GM18499 (cell line): ENCODE data around the gene FOXP1.

ENCODE experiments used
- ATAC-seq: cut with Tn5 transposase; IDR thresholded peaks from one replicate; pipeline ENCODE4 v1.9.1; 2021; ENCODE audit warnings: moderate number of reproducible peaks; ENCODE audit not compliant: insufficient read depth, unreplicated experiment

FOXP1 gene

GRCh38 chr3:71413572-71413971 is 170.0 kb downstream of the FOXP1 start:
- ATAC-seq = no peak

- ATAC-seq = no peak
Observed at GRCh38 chr3:71409352-71409751, 174.2 kb downstream of the FOXP1 start.

DNA sequence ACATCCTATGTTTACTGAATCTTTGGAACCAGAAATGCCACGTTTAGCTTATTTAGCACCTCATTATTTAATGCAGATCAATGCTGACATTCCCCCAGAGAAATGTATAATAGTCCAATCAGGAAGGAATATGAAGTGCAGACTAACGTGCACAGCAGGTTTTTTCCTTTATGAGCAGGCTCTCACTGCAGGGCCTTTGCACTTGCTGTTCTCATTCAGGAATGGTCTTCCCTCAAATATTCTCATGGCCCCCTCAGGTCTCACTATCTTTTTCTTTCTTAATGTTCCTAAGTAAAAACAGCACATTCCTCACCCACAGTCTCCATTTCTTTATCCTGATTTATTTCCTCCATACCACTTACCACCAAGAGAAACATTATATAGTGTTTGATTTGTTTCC is 174.6 kb downstream of the FOXP1 start:
- ATAC-seq = no peak

DNA sequence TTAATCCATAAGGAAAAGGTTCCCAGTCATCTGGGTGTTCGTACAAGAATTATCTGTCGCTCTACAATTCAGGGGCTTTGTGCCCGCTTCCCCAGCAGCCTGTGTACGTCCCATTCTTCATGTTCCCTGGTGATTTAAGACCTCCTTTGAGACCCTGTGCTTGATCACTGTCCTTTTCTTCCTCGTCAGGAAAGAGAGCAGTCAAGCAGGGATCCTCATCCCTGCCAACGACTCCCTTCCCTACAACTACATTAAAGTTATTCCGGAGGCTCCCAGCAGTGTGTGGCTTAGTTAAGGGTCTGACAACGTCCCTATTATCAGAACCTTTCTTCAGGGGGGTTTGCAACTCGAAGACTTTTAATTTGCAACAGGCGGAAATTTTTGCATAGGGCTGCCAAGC is 175.7 kb downstream of the FOXP1 start:
- no peak for ATAC-seq

DNA sequence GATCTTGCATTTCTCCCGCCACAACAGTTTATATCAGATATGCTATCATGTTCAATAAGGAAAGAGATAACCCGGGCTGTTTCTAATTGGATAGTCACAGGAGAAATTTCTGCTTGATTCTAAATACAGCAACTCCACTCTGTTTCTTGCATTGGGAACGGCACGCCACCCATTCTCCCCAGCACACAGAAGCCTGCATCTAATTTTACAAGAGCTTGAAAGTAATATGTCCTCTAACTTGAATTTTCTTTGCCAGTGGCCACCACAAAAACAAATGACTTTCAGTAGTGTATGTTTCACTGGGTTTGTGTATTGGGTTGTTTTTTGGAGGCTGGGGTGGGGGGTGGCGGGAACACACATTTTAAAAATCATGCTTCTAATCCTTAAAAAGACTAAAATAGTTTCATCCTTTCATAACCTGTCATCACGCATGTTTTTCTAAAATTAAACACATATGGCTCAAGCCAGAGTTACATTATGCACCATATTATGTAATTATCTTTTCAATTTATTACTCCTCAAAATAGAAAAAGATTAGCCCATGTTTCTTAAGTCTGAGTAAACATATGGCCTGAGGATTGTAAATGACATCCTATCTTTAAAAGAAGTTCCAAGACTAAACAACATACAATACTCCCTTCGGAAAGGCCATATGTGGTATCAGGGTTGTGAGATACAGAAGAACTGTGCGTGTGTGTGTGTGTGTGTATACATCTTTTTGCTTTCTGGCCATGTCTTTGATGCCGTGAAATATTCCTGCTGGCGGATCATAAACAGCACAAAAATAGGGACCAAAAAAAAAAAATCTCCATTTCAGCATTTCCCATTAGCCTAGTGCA is 176.3 kb downstream of the FOXP1 start:
- no peak for ATAC-seq

GRCh38 chr3:71402911-71403310 is 180.6 kb downstream of the FOXP1 start:
- no peak for ATAC-seq

DNA sequence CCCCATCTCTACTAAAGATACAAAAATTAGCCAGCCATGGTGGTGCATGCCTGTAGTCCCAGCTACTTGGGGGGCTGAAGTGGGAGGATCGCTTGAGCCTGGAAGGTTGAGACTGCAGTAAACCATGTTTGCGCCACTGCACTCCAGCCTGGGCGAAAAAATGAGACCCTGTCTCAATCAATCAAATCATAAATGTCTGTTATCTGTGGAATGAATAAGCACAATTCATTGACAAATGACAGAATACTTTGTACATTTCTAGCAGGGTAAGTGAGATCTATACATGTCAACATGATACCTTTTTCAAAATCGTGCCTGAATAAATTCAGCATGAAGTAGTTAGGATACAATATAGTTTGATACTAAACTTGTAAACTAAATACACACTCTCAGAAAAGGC is 181.2 kb downstream of the FOXP1 start:
- ATAC-seq = no peak

DNA sequence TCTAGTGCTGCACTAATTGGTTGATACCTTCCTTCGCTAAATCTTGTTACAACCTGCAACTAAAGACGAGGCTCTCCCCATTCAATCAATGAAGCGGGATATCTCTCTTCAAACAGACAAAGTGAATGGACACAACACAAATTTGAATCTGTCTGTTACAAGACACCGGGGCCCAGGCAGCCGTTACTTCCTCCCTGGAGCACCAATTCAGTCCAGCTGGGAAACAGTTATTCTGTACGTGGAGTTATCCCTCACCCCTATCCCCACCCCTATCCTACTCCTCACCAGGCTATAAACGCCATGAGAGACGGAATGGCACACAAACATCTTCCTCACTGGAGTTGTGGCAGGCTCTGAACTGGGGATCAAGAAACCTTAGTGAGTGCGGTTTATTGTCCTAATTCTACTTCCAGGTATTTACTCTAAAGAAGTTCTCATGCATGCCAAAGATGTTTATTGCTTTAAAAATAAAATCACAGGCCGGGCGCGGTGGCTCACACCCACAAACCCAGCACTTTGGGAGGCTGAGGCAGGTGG is 181.8 kb downstream of the FOXP1 start:
- no peak for ATAC-seq

- ATAC-seq = no peak
Observed at GRCh38 chr3:71400986-71401451, 182.5 kb downstream of the FOXP1 start.

DNA sequence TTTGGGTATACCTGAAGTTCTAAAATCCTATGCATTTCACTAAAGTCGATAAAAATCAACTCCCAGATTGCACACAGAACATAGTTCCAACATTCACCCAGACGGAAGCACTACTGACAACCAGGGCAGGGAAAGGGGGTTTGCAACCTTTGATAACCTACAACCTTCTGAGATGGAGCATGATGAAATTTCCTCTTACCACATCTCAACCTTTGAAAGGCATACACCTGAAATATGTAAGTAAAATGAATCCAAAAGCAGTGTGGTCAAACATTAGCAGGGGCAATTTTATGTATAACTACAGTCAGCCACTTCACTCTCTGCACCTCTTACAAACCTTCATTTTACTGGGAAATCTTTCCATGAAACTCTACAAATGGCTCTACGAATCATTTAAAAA is 184.1 kb downstream of the FOXP1 start:
- ATAC-seq = no peak

DNA sequence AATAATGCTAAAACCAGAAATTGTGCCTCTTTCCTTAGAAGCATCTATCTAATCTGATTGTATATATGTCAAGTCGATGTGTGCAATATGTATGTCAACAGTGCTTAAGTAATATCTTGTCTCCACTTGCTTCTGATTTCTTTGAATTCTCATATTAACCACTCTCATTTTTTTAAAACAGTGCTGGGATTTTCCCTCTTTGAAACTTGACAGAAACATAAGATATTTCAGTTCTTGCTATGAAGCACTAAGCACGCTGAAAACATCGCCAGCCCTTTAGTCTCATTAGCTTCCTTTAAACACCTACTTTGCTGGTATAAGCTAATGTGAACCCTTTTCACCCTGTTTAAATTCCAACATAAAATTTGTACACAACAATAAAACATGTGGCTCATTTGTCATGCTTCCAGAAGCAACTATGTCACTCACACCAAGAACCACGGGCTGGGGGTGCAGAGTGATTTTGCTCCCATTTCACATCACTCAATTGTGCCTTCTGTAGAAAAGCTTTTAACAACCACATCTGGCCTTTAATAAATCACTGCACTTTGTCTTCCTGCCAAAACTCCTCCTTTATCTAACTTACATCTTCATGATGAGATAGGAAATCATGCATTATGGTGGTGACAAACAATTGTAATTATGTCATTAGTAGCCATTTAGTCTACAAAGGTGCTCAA is 185.2 kb downstream of the FOXP1 start:
- no peak for ATAC-seq

GRCh38 chr3:71397726-71398125 is 185.8 kb downstream of the FOXP1 start:
- no peak for ATAC-seq

DNA sequence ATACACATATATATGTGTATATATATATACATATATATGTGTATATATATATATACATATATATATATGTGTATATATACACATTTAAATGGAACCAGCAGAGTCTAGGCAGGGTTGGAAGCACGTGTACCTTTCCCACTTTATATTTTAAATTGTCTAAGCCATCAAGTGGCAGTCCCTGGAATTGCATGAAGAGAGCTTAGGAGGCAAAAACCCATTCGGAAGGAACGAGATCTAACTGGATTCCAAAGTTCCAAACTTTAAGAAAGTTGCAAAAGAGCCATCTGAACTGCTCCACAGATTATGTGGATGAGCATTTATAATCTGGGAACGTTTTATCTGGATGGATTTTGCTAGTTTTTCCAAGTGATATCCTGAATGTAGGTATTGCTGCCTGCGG is 186.5 kb downstream of the FOXP1 start:
- no peak for ATAC-seq

DNA sequence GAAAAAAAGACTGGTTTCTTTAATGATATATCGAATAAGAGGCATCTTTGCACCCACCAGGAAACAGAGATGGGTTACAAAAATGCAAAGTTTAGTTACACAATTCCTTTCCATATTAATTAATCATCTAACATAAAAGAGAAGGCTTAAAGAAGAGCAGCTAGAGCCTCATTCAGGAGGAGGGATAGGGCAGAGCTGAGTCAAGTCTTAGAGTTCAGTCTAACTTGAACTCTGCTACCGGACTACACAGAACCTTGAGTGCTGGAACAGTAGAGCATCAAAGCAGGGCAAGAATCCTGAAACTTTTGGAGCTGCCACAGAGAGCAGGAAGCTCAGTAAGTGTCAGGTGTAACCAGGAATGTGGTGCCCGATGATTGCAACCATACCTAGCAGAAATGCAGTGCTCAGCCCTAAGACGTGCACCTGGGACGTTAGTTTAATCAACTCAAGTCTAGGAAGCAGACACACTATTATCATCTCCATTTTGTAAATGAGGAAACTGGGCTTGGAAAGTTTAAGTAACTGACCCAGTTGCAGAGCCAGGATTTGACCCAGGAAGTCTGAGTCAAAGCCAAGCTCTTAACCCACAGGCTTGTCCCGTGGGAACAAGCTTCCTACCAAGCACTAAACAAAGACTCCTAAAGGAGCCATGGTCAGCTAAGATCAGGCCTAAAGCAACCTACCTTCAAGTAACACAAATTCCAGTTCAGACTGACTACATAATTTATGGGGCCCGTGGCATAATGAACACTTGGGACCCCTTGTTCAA is 187.4 kb downstream of the FOXP1 start:
- ATAC-seq = no peak

DNA sequence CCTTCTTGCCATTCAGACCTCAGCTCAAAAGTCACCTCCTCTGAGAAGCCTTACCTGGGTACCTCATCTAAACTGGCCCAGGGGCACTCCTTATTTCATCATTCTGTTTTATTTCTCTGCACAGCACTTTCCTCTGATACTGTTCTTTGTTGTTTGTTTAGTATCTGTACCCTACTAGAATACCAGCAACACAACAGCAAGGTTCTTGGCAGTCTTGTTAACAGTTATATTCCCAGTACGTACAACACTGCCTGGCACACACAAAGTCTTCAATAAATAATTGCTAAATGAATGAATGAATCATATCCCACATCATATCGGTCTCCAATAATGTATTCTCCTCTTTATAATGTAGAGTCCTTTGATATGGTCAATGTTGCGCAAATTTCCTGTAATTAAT is 188.1 kb downstream of the FOXP1 start:
- ATAC-seq = no peak

DNA sequence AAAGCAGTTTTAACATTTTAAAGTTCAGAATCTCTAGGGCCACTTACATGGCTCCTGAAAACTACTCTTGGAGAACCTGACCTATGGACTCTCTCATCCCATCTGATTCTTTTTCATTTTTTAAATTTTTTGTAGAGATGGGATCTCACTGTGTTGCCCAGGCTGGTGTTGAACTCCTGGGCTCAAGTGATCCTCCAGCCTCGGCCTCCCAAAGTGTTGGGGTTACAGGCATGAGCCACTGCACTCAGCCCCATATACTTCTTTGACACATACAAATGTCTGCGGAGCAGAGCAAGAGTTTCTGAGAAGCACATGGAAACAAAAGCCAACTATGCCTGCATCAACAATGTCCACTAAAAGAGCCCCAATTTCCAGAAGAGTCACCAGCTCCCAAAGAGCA is 189.8 kb downstream of the FOXP1 start:
- no peak for ATAC-seq

- ATAC-seq = peak; percentile 35
Observed at GRCh38 chr3:71393093-71393492, 190.4 kb downstream of the FOXP1 start.

GRCh38 chr3:71392251-71392650 is 191.3 kb downstream of the FOXP1 start:
- ATAC-seq = peak; percentile 68

DNA sequence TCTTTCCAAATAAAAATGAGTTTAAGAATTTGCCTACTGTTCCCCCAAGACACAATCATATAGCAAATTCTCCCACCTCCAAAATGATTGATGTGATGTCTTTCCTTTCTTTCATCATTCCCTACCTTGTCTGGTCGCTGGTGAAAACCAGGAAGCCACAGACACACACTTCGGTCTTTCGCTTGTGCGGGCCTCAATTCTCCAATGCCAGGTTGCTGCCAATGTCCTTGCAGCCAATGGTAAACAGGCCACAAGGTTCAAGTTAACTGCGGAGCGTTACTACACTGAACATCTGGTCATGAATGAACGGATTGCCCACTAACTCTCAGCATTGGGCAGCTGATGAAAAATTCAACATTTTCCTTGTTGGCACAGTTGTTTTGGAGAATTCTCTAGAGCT is 192.2 kb downstream of the FOXP1 start:
- ATAC-seq = no peak

DNA sequence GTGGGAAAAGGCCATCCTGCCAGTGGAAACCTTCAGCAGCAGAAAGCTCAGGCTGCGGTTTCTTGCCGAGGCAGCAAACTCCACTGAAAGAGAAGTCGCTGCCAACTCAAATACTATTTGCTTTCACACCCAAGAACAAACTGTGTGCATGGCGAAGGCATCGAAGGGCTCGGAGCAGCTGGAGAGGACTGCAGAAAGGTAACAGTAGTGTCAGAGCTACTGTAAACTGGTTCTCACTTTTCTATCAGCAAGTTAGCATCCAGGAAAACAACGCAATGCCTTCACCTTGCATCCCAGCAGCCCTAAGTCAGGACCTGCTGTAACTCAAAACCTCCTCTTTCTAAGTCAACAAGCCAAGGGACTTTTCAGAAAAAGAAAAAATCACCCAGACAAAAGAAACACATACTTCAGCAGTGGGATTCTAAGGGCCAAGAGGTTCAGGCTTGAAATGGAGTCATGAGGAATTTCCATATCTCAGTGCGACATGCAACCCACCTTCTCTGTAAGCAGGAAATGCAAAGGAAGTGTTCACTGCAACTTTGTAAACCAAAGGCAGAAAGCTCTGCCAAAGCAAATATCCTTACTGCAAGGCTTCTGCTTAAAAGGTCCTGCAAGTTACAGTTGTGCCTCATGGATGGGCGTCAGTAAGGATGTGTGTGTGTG is 193.5 kb downstream of the FOXP1 start:
- ATAC-seq = no peak
